Stimulated activated CD4-positive, alpha-beta T cell treated with anti-CD3 and anti-CD28 coated beads, Interleukin-2, amount 100 ng/mL, for 4 hours (primary cell): ENCODE results near the gene SLC6A3.
"Not testable (repeated sequence)": the region's sequence is repeated elsewhere in the genome, so short reads cannot be mapped to it uniquely, and the experiment has no call there.

Experiments
- DNase-seq: peaks from one replicate; pipeline ENCODE4 v3.0.0-alpha.2; 2020; ENCODE audit warnings: low read depth

The SLC6A3 gene

GRCh38 chr5:1367149-1367548 lies 78.1 kb downstream of the SLC6A3 start:
- DNase-seq: no peak

GRCh38 chr5:1366514-1366913 lies 78.7 kb downstream of the SLC6A3 start:
- no peak for DNase-seq

GRCh38 chr5:1364211-1364610 lies 81.0 kb downstream of the SLC6A3 start:
- DNase-seq: no peak

- DNase-seq: no peak
These were observed 81.7 kb downstream of the SLC6A3 start for GRCh38 chr5:1363581-1363980.

GRCh38 chr5:1363160-1363559 lies 82.1 kb downstream of the SLC6A3 start:
- DNase-seq: no peak

GRCh38 chr5:1362242-1363015 lies 82.8 kb downstream of the SLC6A3 start:
- DNase-seq: no peak

- no peak for DNase-seq
These were observed 84.4 kb downstream of the SLC6A3 start for GRCh38 chr5:1360861-1361260.

GRCh38 chr5:1360367-1360766 lies 84.9 kb downstream of the SLC6A3 start:
- DNase-seq: not testable (repeated sequence)

- DNase-seq: no peak
These were observed 85.5 kb downstream of the SLC6A3 start for GRCh38 chr5:1359713-1360112.

- no peak for DNase-seq
These were observed 86.1 kb downstream of the SLC6A3 start for GRCh38 chr5:1359031-1359645.

- no peak for DNase-seq
These were observed 86.6 kb downstream of the SLC6A3 start for GRCh38 chr5:1358726-1359025.

- DNase-seq: no peak
These were observed 87.1 kb downstream of the SLC6A3 start for GRCh38 chr5:1357946-1358725.

GRCh38 chr5:1356873-1357787 lies 88.1 kb downstream of the SLC6A3 start:
- no peak for DNase-seq

GRCh38 chr5:1354576-1354975 lies 90.7 kb downstream of the SLC6A3 start:
- no peak for DNase-seq

- no peak for DNase-seq
These were observed 92.7 kb downstream of the SLC6A3 start for GRCh38 chr5:1352231-1353219.

GRCh38 chr5:1351156-1351555 lies 94.1 kb downstream of the SLC6A3 start:
- no peak for DNase-seq

- no peak for DNase-seq
These were observed 96.0 kb downstream of the SLC6A3 start for GRCh38 chr5:1349246-1349645.

- no peak for DNase-seq
These were observed 96.3 kb downstream of the SLC6A3 start for GRCh38 chr5:1348986-1349245.

GRCh38 chr5:1347571-1347970 lies 97.7 kb downstream of the SLC6A3 start:
- no peak for DNase-seq

- no peak for DNase-seq
These were observed 98.4 kb downstream of the SLC6A3 start for GRCh38 chr5:1346627-1347440.
